Suppressor macrophage treated with lipopolysaccharide for 1 hour (primary cell): ENCODE measurements around the gene TENM4.
"Not testable (repeated sequence)": the region's sequence is repeated elsewhere in the genome, so short reads cannot be mapped to it uniquely, and the experiment has no call there.

Experiments used
- DNase-seq, 3 donors: peaks; one replicate each; pipeline ENCODE4 v3.0.0-alpha.2; 2020 to 2022

The TENM4 gene

DNA sequence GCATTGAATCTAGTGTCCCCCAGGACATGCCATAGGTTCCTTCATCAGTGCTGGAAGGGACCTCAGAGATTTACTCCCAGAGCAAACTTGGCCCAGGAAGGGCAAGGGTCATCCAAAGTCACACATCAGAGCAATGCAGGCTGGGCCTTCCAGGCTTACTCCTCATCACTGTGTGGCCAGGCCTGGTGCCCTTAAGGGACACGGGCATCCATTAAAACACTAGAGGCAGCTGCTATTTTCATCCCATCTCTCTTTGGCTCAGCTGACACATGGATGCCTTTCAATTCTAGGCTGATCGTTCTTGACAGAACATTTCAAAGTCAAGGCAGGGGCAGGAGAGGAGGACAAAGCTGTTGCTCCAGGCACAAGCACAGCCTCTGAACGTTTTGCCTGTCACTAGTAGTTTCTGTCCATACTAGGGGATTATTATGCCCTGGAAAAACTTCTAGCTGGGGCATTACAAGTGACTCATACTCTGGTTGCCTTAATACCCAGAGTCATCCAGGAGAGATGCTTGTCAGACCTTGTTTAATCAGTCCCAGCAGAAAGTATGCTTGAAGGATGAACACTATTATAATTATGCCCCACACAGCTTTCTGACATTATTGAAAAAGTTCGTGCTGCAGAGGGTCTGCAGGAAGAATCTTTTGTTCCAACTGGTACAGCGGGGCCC, 240.3 kb downstream of the TENM4 start:
- DNase-seq = no peak

- no peak for DNase-seq
These were observed 241.0 kb downstream of the TENM4 start for GRCh38 chr11:79199729-79200354.

- DNase-seq = peak in 1 of 3 donors; percentile 54
These were observed 242.0 kb downstream of the TENM4 start for GRCh38 chr11:79198898-79199250.

DNA sequence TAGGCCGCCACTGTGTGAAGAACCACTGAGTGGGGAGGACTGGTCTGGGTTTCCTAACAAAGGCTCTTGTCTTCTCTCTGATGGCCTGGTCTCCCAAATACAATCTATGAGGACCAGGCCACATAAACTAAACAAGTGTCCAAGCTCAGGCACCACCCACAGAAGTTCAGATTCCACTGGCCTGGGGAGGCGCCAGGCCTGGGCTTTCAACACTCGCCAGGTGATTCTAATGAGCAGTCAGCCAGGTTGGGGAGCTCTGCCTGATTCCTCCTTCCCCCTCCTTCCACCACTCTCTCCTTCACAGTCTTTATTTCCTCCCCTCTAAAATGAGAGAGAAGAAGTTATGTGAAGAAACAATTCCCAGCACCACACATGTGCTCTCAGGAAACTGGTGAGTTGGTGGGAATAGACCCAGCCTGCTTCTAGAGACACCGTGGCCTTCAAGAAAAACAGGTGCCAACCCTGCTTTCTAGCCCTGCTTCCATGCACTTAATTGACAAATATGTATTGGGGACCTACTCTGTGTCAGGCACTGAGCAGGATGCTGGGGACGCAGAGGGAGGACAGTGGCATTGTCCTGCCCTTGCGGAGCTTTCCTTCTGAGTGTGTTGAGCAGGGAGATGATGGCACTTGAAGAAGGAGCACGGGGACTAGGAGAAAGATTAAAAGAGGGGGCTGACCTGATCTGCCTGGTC, 242.5 kb downstream of the TENM4 start:
- no peak for DNase-seq

GRCh38 chr11:79196950-79197349, 243.9 kb downstream of the TENM4 start:
- no peak for DNase-seq

DNA sequence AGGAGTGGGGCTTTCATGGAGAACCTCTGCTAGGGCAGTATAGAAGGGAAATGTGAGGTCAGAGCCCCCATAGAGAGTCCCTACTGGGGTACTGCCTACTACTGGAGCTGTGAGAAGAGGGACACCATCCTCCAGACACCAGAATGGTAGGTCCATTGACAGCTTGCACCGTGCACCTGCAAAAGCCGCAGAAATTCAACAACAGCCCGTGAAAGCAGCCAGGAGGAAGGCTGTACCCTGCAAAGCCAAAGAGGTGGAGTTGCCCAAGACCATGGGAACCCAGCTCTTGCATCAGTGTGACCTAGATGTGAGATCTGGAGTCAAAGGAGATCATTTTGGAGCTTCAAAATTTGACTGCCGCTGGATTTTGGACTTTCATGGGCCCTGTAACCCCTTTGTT, 245.6 kb downstream of the TENM4 start:
- no peak for DNase-seq

DNA sequence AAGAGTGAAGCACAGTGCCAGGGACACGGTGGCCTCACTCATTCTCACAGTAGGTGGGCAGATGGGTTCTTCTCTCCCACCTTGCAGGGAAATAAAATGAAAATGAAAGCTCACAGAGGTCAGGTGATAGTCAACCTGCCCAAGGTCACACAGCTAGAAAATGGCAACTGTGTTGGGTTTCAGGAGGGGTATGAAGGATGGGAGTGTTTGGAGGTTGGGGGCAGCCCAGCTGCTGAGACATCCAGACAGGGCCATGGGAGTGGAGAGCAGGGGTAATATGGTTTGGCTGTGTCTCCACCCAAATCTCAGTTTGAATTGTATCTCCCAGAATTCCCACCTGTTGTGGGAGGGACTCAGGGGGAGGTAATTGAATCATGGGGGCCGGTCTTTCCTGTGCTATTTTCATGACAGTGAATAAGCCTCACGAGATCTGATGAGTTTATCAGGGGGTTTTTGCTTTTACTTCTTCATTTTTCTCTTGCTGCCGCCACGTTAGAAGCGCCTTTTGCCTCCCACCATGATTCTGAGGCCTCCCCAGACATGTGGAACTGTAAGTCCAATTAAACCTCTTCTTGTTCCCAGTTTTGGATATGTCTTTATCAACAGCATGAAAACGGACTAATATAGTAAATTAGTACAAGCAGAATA, 247.0 kb downstream of the TENM4 start:
- DNase-seq = peak in 2 of 3 donors; percentile 22 to 53

DNA sequence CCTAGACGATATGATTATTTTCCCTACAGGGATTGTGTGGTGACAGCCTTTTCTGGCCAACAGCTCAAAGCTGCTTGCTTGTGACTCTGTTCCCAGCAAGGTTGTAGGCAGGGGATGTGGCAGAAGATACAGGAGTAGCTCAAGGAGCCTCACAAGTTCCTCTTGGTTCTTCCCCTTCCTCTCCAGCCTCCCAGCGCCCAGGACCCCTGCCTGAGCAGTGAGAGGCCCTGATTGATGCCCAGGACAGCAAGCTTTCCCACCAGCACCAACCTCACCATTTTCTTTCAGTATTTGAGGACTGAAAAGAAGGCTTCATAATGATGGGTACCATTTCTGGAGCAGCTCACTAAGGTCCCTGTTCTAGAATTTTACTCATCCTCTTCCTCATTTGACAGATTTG, 248.0 kb downstream of the TENM4 start:
- DNase-seq = no peak

- DNase-seq = not testable (repeated sequence)
These were observed 249.1 kb downstream of the TENM4 start for GRCh38 chr11:79191716-79192115.

DNA sequence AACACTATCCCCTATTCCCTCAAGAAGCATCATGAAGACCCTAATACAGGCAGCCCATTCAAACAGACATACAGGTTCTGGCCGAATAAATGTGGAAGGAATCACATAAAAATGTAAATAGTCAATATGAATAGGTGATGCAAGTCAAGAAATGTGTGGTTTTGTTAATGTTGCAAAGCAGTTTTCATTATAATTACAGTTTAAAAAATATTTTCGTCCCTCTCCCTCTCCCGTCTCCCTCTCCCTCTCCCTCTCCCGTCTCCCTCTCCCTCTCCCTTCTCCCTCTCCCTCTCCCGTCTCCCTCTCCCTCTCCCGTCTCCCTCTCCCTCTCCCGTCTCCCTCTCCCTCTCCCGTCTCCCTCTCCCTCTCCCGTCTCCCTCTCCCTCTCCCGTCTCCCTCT, 250.3 kb downstream of the TENM4 start:
- not testable (repeated sequence) for DNase-seq

DNA sequence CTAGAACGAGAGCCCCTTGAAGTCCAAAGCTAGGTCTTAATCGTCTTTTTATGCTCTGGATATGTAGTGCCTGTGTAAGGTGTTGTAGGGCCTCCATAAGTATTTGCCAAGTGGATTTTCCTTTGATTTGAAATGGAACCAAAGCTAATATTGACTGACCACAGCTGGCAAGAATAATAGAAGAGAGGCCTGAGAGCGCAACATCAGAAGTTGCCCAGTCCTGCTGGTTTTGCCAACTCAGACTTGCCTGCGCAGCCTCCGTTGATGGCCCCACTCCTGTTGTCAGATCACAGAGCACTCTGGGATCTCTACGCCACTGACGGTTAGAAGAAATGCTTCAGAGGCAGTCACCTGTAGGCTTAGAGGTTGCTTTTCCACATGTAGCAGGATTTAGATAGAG, 251.2 kb downstream of the TENM4 start:
- DNase-seq = no peak

DNA sequence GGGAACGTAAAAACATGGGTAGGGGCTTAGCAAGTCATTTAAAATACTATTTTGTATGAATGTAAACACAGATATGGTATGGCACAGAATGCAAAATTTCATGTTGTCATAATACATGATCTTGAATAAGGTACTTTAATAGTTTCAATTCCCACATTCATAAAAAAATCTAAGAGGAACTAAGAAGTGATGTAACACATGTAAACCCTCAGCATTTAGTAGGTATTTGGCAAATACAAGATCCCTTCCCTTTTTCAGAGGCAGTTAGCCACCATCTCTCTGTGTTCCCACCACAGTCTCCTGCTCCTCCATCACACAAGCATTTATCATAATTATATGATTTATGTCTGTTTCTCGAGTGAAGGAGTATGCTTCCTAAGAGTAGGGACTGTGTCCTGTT, 251.8 kb downstream of the TENM4 start:
- peak; percentile 30 to 55 (median 52) for DNase-seq

DNA sequence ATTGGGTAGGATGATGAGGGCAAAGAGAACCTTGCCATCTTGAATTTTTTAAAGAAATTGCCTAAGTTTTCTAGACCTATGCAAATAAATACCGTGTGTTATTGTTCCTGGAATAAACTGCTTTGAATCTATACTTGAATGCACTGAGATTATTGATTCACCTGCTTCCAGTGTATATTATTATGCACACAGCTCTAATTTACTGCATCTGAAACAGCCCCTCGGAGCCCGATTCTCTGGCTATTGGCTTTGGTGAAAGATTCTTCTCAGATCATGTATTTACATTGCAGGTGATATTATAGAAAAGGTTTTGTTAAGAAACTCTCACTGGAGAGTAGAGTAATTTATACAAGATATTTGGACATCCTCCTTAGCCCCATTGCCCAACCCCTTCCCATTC, 254.2 kb downstream of the TENM4 start:
- DNase-seq = no peak

DNA sequence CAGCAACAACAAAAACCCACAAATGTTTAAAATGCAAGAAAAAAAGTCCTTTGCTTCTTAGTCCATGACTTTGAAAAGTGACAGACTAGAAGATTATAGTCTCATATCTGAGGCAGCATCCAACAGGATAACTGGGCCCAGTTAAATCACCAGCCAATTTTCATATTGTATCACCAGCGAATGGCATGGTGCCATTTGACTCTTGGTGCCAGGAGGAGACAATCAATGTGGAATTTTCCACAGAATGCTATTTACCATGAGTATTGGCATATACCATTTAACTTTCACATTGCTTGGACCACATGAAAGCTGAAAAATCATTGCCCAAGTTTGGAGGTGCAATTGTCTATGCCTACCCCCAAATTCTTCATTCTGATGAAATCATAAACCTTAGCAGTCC, 255.5 kb downstream of the TENM4 start:
- no peak for DNase-seq

GRCh38 chr11:79184285-79184684, 256.5 kb downstream of the TENM4 start:
- no peak for DNase-seq

- DNase-seq = no peak
These were observed 258.0 kb downstream of the TENM4 start for GRCh38 chr11:79182794-79183193.

DNA sequence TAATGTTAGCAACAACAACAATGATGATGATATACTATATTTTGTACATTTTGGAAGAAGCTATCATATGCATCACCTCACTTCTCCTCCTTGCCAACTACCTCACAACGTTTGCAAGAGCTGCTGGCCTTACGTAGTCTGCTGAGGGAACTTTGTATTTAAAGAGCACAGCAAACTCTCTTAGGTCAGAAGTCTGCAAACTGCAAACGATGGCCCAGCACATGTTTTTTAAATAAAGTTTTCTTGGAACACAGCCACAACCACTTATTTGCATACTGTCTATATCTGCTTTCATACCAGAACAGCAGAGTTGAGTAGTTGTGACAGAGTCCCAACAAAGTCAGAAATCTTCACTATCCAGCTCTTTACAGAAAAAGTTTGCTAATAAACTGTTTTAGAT, 261.7 kb downstream of the TENM4 start:
- DNase-seq = no peak

DNA sequence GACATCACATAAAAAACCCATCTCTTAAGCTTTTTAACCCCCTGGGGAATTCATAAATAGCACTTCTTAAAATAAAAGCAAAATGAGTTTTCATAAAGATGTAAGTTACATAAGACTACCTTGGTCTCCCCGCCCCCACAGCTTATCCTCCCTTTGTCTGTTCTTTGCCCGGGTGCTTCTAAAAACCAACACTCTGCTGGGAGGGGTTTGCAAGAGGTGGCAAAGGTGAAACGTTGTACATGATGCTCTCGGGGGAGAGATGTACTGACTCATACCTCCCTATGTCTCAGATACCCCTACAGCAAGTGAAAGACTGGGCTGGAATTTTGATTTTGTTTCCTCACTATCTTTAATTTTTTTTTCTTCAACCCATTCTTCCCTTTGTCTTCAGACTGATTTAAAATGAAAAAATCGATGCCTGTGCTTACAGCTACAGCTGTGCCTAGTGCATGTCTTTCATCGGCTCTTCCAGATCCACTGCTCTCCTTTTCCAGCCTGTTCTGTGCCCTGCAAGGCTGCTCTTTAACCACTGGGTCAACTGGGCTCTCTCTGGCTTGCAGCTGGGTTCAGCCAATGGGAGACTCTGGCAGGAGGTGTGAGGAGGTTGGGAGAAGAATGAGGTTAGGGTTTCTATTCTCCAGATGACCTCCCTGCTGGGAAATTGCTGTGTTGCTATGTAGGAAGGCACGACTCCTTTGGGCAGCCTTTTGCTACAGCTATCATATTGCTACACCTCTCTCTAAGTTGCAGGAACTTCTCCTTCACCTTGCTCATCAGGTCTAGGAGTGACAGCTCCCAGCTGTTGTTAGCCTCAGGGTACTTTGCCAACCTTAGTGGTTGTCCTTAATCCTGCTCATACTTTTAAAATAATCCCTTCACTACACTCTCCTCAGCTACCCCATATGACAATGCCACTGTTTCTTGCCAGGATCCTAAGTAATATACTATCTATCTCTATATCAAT, 266.5 kb downstream of the TENM4 start:
- no peak for DNase-seq

- peak in 1 of 3 donors; percentile 64 for DNase-seq
These were observed 267.2 kb downstream of the TENM4 start for GRCh38 chr11:79173615-79174014.

GRCh38 chr11:79170321-79170720, 270.5 kb downstream of the TENM4 start:
- peak in 1 of 3 donors; percentile 15 for DNase-seq

DNA sequence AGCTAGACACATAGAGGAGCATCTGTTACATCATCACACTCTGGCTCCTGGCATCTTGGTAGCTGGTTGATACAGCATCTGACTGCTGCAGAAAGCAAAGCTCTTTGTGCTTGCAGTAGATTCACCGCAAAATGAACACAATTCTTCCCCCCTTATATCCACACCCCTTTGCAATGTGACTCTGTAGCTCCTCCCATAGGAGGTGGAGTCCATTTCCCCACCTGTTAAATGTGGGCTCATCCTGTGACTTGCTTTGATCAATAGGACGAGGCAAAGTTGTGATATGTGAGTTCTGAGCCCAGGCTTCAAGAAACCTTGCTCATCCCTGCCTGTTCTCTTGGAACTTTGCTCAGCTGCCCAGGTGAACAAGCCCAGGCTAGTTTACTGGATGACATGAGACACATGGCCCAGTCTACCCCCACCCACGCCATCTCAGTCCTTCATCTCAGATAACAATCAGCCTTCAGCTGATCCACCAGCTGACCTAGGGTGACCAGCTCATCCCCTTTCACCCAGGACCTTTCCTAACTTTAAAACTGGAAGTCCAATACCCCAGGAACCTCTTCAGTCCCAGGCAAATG, 272.2 kb downstream of the TENM4 start:
- DNase-seq = peak in 1 of 3 donors; percentile 13
